Esophagus squamous epithelium (tissue), 4 donors: Measurements from ENCODE around the gene SDK2.

Source experiments
- POLR2A ChIP-seq, 4 donors: fragments of 450-650 bp; IDR thresholded peaks; one replicate each; pipeline ENCODE4 v1.6.1; 2017; ENCODE audit warnings: antibody characterized with exemption in 4 of 4, mild to moderate bottlenecking in 4 of 4, moderate library complexity in 3 of 4
- TF ChIP-seq, protein P1 (sequence below), 6 experiments: fragments of 450-650 bp in 4 of 6; fragments of 200-600 bp in 2 of 6; sonication (generic) in 2 of 6; IDR thresholded peaks; one replicate each; pipeline ENCODE4 v1.5.1; 2016 to 2019; ENCODE audit warnings: antibody characterized with exemption in 6 of 6, mild to moderate bottlenecking in 4 of 6, moderate library complexity in 4 of 6

DNA sequence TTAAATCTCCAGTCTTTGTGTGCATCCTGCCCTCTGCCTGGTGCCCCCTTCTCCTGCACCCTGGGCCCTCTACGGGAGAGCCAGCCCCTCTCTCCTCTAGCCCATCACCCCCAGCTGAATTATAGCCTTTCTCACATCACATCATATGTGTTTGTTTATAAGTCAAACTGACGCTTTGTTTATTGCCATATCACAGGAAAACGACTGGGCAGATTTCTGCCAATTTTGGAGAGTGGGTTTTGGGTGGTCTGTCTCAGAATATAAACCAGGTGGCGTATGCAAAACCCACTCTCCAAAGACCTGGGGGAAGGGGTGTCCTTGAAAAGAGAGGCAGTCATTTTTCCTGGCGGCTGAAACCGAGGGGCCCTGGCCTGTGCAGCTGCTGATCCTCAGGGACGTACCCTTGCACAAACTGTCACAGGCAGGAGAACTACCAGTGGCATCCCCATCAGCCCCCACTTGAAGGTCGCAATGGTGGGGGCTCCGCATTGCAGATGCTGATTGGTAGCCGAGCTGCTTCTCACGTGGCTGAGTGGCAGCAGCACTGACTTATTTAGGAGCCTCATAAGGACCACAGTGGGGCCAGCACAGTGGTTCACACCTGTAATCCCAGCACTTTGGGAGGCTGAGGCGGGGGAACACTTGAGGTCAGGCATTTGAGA, 297.6 kb downstream of the SDK2 start:
- TF ChIP-seq, protein P1, sequence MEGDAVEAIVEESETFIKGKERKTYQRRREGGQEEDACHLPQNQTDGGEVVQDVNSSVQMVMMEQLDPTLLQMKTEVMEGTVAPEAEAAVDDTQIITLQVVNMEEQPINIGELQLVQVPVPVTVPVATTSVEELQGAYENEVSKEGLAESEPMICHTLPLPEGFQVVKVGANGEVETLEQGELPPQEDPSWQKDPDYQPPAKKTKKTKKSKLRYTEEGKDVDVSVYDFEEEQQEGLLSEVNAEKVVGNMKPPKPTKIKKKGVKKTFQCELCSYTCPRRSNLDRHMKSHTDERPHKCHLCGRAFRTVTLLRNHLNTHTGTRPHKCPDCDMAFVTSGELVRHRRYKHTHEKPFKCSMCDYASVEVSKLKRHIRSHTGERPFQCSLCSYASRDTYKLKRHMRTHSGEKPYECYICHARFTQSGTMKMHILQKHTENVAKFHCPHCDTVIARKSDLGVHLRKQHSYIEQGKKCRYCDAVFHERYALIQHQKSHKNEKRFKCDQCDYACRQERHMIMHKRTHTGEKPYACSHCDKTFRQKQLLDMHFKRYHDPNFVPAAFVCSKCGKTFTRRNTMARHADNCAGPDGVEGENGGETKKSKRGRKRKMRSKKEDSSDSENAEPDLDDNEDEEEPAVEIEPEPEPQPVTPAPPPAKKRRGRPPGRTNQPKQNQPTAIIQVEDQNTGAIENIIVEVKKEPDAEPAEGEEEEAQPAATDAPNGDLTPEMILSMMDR (IDR thresholded peaks at IDR 0.05) = no peak
- TF ChIP-seq POLR2A (IDR thresholded peaks at IDR 0.05) = no peak
